ENCODE measurements around the gene ZHX3.

- no peak for TF ChIP-seq CTCF (IDR thresholded peaks at IDR 0.05; ENCODE audit: low read depth, low read length, poor library complexity, severe bottlenecking)
- TF ChIP-seq EZH2phosphoT487 (IDR thresholded peaks at IDR 0.05; ENCODE audit: borderline replicate concordance, low read length), result no peak
These were observed 17.1 kb downstream of the ZHX3 start for GRCh38 chr20:41300383-41300782.

Measured in DOHH2 (cell line).